Ovary (tissue), 3 donors: Measurements from ENCODE around the gene KRT77.

Experiments used
- EP300 ChIP-seq: sonication (generic); formaldehyde crosslinking; IDR thresholded peaks from one replicate; pipeline ENCODE4 v1.6.1; 2017; ENCODE audit warnings: antibody characterized with exemption
- POLR2A ChIP-seq: fragments of 450-650 bp; IDR thresholded peaks from one replicate; pipeline ENCODE4 v1.6.1; 2017; ENCODE audit warnings: antibody characterized with exemption, mild to moderate bottlenecking, moderate library complexity
- TF ChIP-seq, protein P1 (sequence below), 3 donors: fragments of 450-650 bp in 2 of 3; fragments of 200-600 bp in 1 of 3; IDR thresholded peaks; one replicate each; pipeline versions ENCODE4 v1.5.1 to v1.8.0; 2016 to 2022; ENCODE audit warnings: antibody characterized with exemption in 3 of 3, mild to moderate bottlenecking in 1 of 3
- donor health status: DM: no; HTN: no; CAD: no.

DNA sequence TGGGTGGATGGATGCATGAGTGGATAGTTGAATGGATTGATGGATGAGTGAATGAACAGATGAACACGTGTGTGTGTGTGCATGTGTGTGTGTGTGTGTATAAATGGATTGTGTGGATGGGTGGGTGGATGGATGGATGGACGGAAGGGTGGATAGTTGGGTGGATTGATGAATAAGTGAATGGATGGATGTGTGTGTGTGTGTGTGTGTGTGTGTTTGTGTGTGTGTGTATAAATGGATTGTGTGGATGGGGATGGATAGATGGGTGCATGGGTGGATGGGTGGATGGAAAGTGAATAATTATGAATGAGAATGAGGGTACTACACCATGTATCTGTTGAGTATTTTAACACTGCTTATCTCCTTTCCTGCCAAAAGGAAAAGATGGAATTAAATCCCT is 986 bp downstream of the KRT77 start:
- TF ChIP-seq, protein P1, sequence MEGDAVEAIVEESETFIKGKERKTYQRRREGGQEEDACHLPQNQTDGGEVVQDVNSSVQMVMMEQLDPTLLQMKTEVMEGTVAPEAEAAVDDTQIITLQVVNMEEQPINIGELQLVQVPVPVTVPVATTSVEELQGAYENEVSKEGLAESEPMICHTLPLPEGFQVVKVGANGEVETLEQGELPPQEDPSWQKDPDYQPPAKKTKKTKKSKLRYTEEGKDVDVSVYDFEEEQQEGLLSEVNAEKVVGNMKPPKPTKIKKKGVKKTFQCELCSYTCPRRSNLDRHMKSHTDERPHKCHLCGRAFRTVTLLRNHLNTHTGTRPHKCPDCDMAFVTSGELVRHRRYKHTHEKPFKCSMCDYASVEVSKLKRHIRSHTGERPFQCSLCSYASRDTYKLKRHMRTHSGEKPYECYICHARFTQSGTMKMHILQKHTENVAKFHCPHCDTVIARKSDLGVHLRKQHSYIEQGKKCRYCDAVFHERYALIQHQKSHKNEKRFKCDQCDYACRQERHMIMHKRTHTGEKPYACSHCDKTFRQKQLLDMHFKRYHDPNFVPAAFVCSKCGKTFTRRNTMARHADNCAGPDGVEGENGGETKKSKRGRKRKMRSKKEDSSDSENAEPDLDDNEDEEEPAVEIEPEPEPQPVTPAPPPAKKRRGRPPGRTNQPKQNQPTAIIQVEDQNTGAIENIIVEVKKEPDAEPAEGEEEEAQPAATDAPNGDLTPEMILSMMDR (IDR thresholded peaks at IDR 0.05), result no peak
- no peak for TF ChIP-seq POLR2A
- no peak for TF ChIP-seq EP300
